ENCODE data around the gene FAM169A.

Gene FAM169A

GRCh38 chr5:74816875-74817274, 49.3 kb downstream of the FAM169A start:
- Histone ChIP-seq H3K79me2 (ENCODE audit: insufficient read depth, low read length) (no peaks in the 10 kb centered on the region), H3K9me2 (replicated peaks; ENCODE audit: insufficient read depth, low read length) (no peaks in the 10 kb centered on the region), H3K4me2 (ENCODE audit: low read depth, low read length, poor library complexity, severe bottlenecking) (no peak overlapping the region), H3K27me3 (ENCODE audit: low read length) (no peaks in the 10 kb centered on the region), H3K9ac (ENCODE audit: low read length) (no peak overlapping the region), H3K27ac (ENCODE audit: low read depth, low read length) (no peak overlapping the region), H4K20me1 (ENCODE audit: low read depth, low read length) (no peaks in the 10 kb centered on the region), H3K36me3 (ENCODE audit: low read length) (no peaks in the 10 kb centered on the region), H3F3A (ENCODE audit: insufficient read depth) (no peaks in the 10 kb centered on the region), H3K9me3 (ENCODE audit: insufficient read depth, low read length) (no peaks in the 10 kb centered on the region), H3K4me3 (ENCODE audit: insufficient read depth, low read length, poor library complexity, severe bottlenecking) (no peak overlapping the region), H2AFZ (ENCODE audit: low read depth, low read length, severe bottlenecking) (no peak overlapping the region)
- TF ChIP-seq EZH2phosphoT487 (conservative IDR thresholded peaks at IDR 0.05; ENCODE audit: low read length) (no peak), CTCF (IDR thresholded peaks at IDR 0.05; ENCODE audit: insufficient read depth, low read length, poor library complexity, severe bottlenecking) (no peak)

GRCh38 chr5:74810915-74811314, 55.3 kb downstream of the FAM169A start:
- no peaks in the 10 kb centered on the region for H3K36me3 ChIP-seq (ENCODE audit: low read length)
- no peaks in the 10 kb centered on the region for H3K9me2 ChIP-seq (replicated peaks; ENCODE audit: insufficient read depth, low read length)
- no peak overlapping the region for H3K4me3 ChIP-seq (ENCODE audit: insufficient read depth, low read length, poor library complexity, severe bottlenecking)
- H3K9me3 ChIP-seq (ENCODE audit: insufficient read depth, low read length) = no peaks in the 10 kb centered on the region
- H2AFZ ChIP-seq (ENCODE audit: low read depth, low read length, severe bottlenecking) = no peak overlapping the region
- H4K20me1 ChIP-seq (ENCODE audit: low read depth, low read length) = no peaks in the 10 kb centered on the region
- TF ChIP-seq EZH2phosphoT487 (conservative IDR thresholded peaks at IDR 0.05; ENCODE audit: low read length) = no peak
- H3K27ac ChIP-seq (ENCODE audit: low read depth, low read length) = no peak overlapping the region
- H3K9ac ChIP-seq (ENCODE audit: low read length) = no peak overlapping the region
- H3F3A ChIP-seq (ENCODE audit: insufficient read depth) = no peaks in the 10 kb centered on the region
- no peak overlapping the region for H3K4me2 ChIP-seq (ENCODE audit: low read depth, low read length, poor library complexity, severe bottlenecking)
- H3K79me2 ChIP-seq (ENCODE audit: insufficient read depth, low read length) = no peaks in the 10 kb centered on the region
- H3K27me3 ChIP-seq (ENCODE audit: low read length) = no peaks in the 10 kb centered on the region

GRCh38 chr5:74801941-74802340, 64.2 kb downstream of the FAM169A start:
- Histone ChIP-seq H3K27ac (ENCODE audit: low read depth, low read length) (no peak overlapping the region), H2AFZ (ENCODE audit: low read depth, low read length, severe bottlenecking) (no peak overlapping the region), H3K36me3 (ENCODE audit: low read length) (no peaks in the 10 kb centered on the region), H3K9me3 (ENCODE audit: insufficient read depth, low read length) (no peaks in the 10 kb centered on the region), H3K9me2 (replicated peaks; ENCODE audit: insufficient read depth, low read length) (no peaks in the 10 kb centered on the region), H3K27me3 (ENCODE audit: low read length) (no peaks in the 10 kb centered on the region), H3K4me2 (ENCODE audit: low read depth, low read length, poor library complexity, severe bottlenecking) (no peak overlapping the region), H4K20me1 (ENCODE audit: low read depth, low read length) (no peaks in the 10 kb centered on the region), H3F3A (ENCODE audit: insufficient read depth) (no peaks in the 10 kb centered on the region), H3K79me2 (ENCODE audit: insufficient read depth, low read length) (no peaks in the 10 kb centered on the region), H3K4me3 (ENCODE audit: insufficient read depth, low read length, poor library complexity, severe bottlenecking) (no peak overlapping the region), H3K9ac (ENCODE audit: low read length) (no peak overlapping the region)
- TF ChIP-seq CTCF (IDR thresholded peaks at IDR 0.05; ENCODE audit: insufficient read depth, low read length, poor library complexity, severe bottlenecking) = no peak
- no peak for TF ChIP-seq EZH2phosphoT487 (conservative IDR thresholded peaks at IDR 0.05; ENCODE audit: low read length)

- H3K27ac ChIP-seq (ENCODE audit: low read depth, low read length) = no peak overlapping the region
- no peak overlapping the region for H3K4me2 ChIP-seq (ENCODE audit: low read depth, low read length, poor library complexity, severe bottlenecking)
- no peaks in the 10 kb centered on the region for H3K79me2 ChIP-seq (ENCODE audit: insufficient read depth, low read length)
- no peaks in the 10 kb centered on the region for H3F3A ChIP-seq (ENCODE audit: insufficient read depth)
- H3K9me3 ChIP-seq (ENCODE audit: insufficient read depth, low read length) = no peaks in the 10 kb centered on the region
- H3K4me3 ChIP-seq (ENCODE audit: insufficient read depth, low read length, poor library complexity, severe bottlenecking) = no peak overlapping the region
- TF ChIP-seq EZH2phosphoT487 (conservative IDR thresholded peaks at IDR 0.05; ENCODE audit: low read length) (no peak), CTCF (IDR thresholded peaks at IDR 0.05; ENCODE audit: insufficient read depth, low read length, poor library complexity, severe bottlenecking) (no peak)
- H3K9me2 ChIP-seq (replicated peaks; ENCODE audit: insufficient read depth, low read length) = no peaks in the 10 kb centered on the region
- no peaks in the 10 kb centered on the region for H3K27me3 ChIP-seq (ENCODE audit: low read length)
- no peaks in the 10 kb centered on the region for H4K20me1 ChIP-seq (ENCODE audit: low read depth, low read length)
- no peaks in the 10 kb centered on the region for H3K36me3 ChIP-seq (ENCODE audit: low read length)
- no peak overlapping the region for H2AFZ ChIP-seq (ENCODE audit: low read depth, low read length, severe bottlenecking)
- H3K9ac ChIP-seq (ENCODE audit: low read length) = no peak overlapping the region
Observed at GRCh38 chr5:74801197-74801596, 65.0 kb downstream of the FAM169A start.
